H1 (cell line): ENCODE data around the gene KCTD7. TPM values are rescaled to one million over a fixed set of nuclear protein-coding genes. Genes with fewer than 3 reads are reported as not detected.

Experiments used
- CEBPB ChIP-seq: IDR thresholded peaks from 2 replicates; pipeline ENCODE4 v1.6.1; 2012; ENCODE audit warnings: low read depth, low read length
- EGR1 ChIP-seq: IDR thresholded peaks from 2 replicates; pipeline ENCODE4 v1.6.1; 2011; ENCODE audit warnings: low read depth, low read length, borderline replicate concordance
- FOSL1 ChIP-seq: IDR thresholded peaks from 2 replicates; pipeline ENCODE4 v1.6.1; 2011; ENCODE audit warnings: mild to moderate bottlenecking, low read depth, low read length, moderate library complexity; ENCODE audit not compliant: insufficient read depth
- GTF2F1 ChIP-seq: IDR thresholded peaks from 2 replicates; pipeline ENCODE4 v1.6.1; 2012; ENCODE audit warnings: low read depth, low read length, improper control_type of control experiment, borderline replicate concordance
- HDAC2 ChIP-seq, 2 experiments: fragments of 300-600 bp in 1 of 2; sonication (generic) in 1 of 2; IDR thresholded peaks; 2 replicates each; pipeline ENCODE4 v1.6.1; 2011 to 2012; ENCODE audit warnings: low read depth in 2 of 2, low read length in 2 of 2, mild to moderate bottlenecking in 2 of 2, moderate library complexity in 2 of 2, borderline replicate concordance in 1 of 2, inconsistent platforms in 1 of 2
- KDM4A ChIP-seq: IDR thresholded peaks from one replicate; pipeline ENCODE4 v1.7.1; 2012; ENCODE audit warnings: low read depth, mild to moderate bottlenecking, moderate library complexity, low read length, inconsistent platforms; ENCODE audit not compliant: severe bottlenecking
- POLR2A ChIP-seq, 2 experiments: IDR thresholded peaks; 1 replicate in 1 of 2; 2 replicates in 1 of 2; pipeline ENCODE4 v1.6.1; 2011; ENCODE audit warnings: low read depth in 2 of 2, low read length in 2 of 2, mild to moderate bottlenecking in 2 of 2; ENCODE audit errors: control extremely low read depth in 1 of 2
- RFX5 ChIP-seq: IDR thresholded peaks from 2 replicates; pipeline ENCODE4 v1.6.1; 2011; ENCODE audit warnings: low read depth, low read length, improper control_type of control experiment, borderline replicate concordance
- SIRT6 ChIP-seq: IDR thresholded peaks from one replicate; pipeline ENCODE4 v1.7.1; 2012; ENCODE audit warnings: low read length, inconsistent platforms
- TBP ChIP-seq: IDR thresholded peaks from 2 replicates; pipeline ENCODE4 v1.6.1; 2011; ENCODE audit warnings: low read depth, low read length, improper control_type of control experiment
- polyA plus RNA-seq, 7 experiments: library from polyadenylated mRNA; depleted of rRNA in 3 of 7; stranded (reverse) in 5 of 7; unstranded in 2 of 7; fragments of >200 nt in 5 of 7; fragments of 200-250 nt in 2 of 7; gene quantifications; 1 replicate in 5 of 7; 2 replicates in 1 of 7; 4 replicates in 1 of 7; pipeline versions ENCODE4 v1.2.1 to v1.2.3, GENCODE V29; 2011 to 2013; ENCODE audit warnings: missing spikeins in 2 of 7, mixed read lengths in 2 of 7
- total RNA-seq: library from RNA; stranded (reverse); fragmentation: NEBNext Ultra II Directional; extraction: Animal tissue kit (Norgen Biotek cat#: 25700); gene quantifications from 2 replicates; pipeline ENCODE4 v1.2.1, GENCODE V29; 2021
- TF ChIP-seq, protein P1 (sequence below): fragments of 300-600 bp; sonication (generic); IDR thresholded peaks from 2 replicates; pipeline ENCODE4 v1.7.1; 2012; ENCODE audit warnings: low read length, moderate library complexity, mild to moderate bottlenecking, inconsistent platforms; ENCODE audit not compliant: insufficient replicate concordance

The KCTD7 gene
- total and polyA plus RNA-seq, 2 of the 8 experiments (the other 6 are each of a cell fraction or from before 2014, with no cell fraction given) = 8.6 to 11.9 TPM

DNA sequence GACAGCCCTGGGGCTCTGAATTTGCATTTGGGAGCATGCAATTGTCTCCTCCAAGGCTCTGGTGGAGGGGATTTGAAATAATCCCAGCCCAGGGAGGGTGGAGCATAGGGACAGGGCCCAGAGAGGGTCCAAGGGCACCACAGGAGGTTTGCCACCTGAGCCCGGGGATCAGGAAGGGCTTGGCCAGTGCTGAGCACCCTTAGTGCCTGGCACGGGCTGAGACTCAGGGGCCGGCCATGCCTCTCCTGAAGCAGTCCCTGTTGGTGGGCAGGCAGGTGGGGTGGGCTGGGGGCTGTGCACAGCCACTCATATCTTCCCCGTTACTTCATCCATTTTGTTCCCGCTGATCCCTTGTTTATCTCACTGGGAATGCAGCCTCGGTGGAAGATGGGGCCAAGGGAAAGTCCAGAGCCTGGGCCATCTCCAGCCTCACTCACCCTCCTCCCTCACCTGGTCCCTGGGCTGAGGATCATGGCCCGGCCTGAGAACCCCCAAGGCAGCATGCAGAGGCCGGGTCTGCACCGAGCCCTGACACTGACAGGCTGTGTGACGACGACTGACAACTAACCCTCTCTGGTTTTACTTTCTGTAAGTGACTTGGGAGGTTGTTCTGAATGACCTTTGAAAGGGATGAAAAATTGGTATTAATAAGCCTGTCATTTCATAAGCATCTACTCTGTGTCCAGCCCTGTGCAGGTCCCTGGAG lies 38.5 kb downstream of the KCTD7 start (continued):
- TF ChIP-seq, protein P1, sequence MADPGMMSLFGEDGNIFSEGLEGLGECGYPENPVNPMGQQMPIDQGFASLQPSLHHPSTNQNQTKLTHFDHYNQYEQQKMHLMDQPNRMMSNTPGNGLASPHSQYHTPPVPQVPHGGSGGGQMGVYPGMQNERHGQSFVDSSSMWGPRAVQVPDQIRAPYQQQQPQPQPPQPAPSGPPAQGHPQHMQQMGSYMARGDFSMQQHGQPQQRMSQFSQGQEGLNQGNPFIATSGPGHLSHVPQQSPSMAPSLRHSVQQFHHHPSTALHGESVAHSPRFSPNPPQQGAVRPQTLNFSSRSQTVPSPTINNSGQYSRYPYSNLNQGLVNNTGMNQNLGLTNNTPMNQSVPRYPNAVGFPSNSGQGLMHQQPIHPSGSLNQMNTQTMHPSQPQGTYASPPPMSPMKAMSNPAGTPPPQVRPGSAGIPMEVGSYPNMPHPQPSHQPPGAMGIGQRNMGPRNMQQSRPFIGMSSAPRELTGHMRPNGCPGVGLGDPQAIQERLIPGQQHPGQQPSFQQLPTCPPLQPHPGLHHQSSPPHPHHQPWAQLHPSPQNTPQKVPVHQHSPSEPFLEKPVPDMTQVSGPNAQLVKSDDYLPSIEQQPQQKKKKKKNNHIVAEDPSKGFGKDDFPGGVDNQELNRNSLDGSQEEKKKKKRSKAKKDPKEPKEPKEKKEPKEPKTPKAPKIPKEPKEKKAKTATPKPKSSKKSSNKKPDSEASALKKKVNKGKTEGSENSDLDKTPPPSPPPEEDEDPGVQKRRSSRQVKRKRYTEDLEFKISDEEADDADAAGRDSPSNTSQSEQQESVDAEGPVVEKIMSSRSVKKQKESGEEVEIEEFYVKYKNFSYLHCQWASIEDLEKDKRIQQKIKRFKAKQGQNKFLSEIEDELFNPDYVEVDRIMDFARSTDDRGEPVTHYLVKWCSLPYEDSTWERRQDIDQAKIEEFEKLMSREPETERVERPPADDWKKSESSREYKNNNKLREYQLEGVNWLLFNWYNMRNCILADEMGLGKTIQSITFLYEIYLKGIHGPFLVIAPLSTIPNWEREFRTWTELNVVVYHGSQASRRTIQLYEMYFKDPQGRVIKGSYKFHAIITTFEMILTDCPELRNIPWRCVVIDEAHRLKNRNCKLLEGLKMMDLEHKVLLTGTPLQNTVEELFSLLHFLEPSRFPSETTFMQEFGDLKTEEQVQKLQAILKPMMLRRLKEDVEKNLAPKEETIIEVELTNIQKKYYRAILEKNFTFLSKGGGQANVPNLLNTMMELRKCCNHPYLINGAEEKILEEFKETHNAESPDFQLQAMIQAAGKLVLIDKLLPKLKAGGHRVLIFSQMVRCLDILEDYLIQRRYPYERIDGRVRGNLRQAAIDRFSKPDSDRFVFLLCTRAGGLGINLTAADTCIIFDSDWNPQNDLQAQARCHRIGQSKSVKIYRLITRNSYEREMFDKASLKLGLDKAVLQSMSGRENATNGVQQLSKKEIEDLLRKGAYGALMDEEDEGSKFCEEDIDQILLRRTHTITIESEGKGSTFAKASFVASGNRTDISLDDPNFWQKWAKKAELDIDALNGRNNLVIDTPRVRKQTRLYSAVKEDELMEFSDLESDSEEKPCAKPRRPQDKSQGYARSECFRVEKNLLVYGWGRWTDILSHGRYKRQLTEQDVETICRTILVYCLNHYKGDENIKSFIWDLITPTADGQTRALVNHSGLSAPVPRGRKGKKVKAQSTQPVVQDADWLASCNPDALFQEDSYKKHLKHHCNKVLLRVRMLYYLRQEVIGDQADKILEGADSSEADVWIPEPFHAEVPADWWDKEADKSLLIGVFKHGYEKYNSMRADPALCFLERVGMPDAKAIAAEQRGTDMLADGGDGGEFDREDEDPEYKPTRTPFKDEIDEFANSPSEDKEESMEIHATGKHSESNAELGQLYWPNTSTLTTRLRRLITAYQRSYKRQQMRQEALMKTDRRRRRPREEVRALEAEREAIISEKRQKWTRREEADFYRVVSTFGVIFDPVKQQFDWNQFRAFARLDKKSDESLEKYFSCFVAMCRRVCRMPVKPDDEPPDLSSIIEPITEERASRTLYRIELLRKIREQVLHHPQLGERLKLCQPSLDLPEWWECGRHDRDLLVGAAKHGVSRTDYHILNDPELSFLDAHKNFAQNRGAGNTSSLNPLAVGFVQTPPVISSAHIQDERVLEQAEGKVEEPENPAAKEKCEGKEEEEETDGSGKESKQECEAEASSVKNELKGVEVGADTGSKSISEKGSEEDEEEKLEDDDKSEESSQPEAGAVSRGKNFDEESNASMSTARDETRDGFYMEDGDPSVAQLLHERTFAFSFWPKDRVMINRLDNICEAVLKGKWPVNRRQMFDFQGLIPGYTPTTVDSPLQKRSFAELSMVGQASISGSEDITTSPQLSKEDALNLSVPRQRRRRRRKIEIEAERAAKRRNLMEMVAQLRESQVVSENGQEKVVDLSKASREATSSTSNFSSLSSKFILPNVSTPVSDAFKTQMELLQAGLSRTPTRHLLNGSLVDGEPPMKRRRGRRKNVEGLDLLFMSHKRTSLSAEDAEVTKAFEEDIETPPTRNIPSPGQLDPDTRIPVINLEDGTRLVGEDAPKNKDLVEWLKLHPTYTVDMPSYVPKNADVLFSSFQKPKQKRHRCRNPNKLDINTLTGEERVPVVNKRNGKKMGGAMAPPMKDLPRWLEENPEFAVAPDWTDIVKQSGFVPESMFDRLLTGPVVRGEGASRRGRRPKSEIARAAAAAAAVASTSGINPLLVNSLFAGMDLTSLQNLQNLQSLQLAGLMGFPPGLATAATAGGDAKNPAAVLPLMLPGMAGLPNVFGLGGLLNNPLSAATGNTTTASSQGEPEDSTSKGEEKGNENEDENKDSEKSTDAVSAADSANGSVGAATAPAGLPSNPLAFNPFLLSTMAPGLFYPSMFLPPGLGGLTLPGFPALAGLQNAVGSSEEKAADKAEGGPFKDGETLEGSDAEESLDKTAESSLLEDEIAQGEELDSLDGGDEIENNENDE = no peak
- TF ChIP-seq EGR1 = no peak
- no peak for TF ChIP-seq FOSL1
- TF ChIP-seq KDM4A = no peak
- TF ChIP-seq POLR2A (IDR thresholded peaks at IDR 0.05; ENCODE audit: control extremely low read depth in 1 of 2, low read depth in 2 of 2, low read length in 2 of 2) = no peak
- no peak for TF ChIP-seq RFX5
- TF ChIP-seq TBP = no peak
- no peak for TF ChIP-seq SIRT6
- TF ChIP-seq GTF2F1 = no peak
- no peak for TF ChIP-seq HDAC2 (IDR thresholded peaks at IDR 0.05; ENCODE audit: borderline replicate concordance in 1 of 2, low read depth in 2 of 2, low read length in 2 of 2)
- no peak for TF ChIP-seq CEBPB
